ENCODE data around the gene SINHCAF.

DNA sequence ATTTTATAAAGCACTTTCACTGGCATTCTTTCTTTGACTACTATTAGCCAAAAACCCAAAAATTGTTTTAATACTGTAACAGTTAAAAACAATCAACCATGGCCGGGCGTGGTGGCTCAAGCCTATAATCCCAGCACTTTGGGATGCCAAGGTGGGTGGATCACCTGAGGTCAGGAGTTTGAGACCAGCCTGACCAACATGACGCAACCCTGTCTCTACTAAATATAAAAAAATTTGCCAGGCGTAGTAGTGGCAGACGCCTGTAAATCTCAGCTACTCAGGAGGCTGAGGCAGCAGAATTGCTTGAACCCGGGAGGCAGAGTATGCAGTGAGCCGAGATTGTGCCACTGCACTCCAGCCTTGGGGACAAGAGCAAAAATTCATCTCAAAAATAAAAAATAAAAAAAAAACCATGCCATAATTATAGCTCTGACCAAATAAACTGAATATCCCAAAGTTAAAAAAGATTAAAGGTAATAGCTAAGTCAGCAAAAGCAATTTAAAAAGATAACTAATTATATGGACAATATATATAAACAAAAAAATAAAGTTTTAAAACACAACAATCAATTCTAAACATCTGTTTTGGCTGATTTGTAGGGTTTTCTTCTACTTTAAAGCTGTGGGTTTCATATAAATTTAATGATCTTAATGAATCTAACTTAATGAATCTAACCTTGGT is 10.0 kb downstream of the SINHCAF start:
- TF ChIP-seq, protein P1, sequence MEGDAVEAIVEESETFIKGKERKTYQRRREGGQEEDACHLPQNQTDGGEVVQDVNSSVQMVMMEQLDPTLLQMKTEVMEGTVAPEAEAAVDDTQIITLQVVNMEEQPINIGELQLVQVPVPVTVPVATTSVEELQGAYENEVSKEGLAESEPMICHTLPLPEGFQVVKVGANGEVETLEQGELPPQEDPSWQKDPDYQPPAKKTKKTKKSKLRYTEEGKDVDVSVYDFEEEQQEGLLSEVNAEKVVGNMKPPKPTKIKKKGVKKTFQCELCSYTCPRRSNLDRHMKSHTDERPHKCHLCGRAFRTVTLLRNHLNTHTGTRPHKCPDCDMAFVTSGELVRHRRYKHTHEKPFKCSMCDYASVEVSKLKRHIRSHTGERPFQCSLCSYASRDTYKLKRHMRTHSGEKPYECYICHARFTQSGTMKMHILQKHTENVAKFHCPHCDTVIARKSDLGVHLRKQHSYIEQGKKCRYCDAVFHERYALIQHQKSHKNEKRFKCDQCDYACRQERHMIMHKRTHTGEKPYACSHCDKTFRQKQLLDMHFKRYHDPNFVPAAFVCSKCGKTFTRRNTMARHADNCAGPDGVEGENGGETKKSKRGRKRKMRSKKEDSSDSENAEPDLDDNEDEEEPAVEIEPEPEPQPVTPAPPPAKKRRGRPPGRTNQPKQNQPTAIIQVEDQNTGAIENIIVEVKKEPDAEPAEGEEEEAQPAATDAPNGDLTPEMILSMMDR (conservative IDR thresholded peaks at IDR 0.05; ENCODE audit: low read depth in 2 of 2) = no peak
- TF ChIP-seq POLR2AphosphoS5 (IDR thresholded peaks at IDR 0.05; ENCODE audit: low read depth) (no peak), EZH2 (IDR thresholded peaks at IDR 0.05; ENCODE audit: low read depth, unreplicated experiment) (no peak), ZNF331 (CRISPR knock-in tag; IDR thresholded peaks at IDR 0.05; ENCODE audit: low read depth) (no peak), EZH2phosphoT487 (IDR thresholded peaks at IDR 0.05; ENCODE audit: unreplicated experiment) (no peak), CREB1 (CRISPR knock-in tag; IDR thresholded peaks at IDR 0.05; ENCODE audit: low read depth) (no peak), JUNB (IDR thresholded peaks at IDR 0.05; ENCODE audit: unreplicated experiment) (no peak), ZNF114 (CRISPR knock-in tag; IDR thresholded peaks at IDR 0.05) (no peak), NANOG (IDR thresholded peaks at IDR 0.05; ENCODE audit: borderline replicate concordance) (no peak), STAT1 (IDR thresholded peaks at IDR 0.05; ENCODE audit: unreplicated experiment) (no peak)
- TF ChIP-seq, protein P2, sequence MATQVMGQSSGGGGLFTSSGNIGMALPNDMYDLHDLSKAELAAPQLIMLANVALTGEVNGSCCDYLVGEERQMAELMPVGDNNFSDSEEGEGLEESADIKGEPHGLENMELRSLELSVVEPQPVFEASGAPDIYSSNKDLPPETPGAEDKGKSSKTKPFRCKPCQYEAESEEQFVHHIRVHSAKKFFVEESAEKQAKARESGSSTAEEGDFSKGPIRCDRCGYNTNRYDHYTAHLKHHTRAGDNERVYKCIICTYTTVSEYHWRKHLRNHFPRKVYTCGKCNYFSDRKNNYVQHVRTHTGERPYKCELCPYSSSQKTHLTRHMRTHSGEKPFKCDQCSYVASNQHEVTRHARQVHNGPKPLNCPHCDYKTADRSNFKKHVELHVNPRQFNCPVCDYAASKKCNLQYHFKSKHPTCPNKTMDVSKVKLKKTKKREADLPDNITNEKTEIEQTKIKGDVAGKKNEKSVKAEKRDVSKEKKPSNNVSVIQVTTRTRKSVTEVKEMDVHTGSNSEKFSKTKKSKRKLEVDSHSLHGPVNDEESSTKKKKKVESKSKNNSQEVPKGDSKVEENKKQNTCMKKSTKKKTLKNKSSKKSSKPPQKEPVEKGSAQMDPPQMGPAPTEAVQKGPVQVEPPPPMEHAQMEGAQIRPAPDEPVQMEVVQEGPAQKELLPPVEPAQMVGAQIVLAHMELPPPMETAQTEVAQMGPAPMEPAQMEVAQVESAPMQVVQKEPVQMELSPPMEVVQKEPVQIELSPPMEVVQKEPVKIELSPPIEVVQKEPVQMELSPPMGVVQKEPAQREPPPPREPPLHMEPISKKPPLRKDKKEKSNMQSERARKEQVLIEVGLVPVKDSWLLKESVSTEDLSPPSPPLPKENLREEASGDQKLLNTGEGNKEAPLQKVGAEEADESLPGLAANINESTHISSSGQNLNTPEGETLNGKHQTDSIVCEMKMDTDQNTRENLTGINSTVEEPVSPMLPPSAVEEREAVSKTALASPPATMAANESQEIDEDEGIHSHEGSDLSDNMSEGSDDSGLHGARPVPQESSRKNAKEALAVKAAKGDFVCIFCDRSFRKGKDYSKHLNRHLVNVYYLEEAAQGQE (IDR thresholded peaks at IDR 0.05; ENCODE audit: unreplicated experiment) = no peak
- TF ChIP-seq, protein P3, sequence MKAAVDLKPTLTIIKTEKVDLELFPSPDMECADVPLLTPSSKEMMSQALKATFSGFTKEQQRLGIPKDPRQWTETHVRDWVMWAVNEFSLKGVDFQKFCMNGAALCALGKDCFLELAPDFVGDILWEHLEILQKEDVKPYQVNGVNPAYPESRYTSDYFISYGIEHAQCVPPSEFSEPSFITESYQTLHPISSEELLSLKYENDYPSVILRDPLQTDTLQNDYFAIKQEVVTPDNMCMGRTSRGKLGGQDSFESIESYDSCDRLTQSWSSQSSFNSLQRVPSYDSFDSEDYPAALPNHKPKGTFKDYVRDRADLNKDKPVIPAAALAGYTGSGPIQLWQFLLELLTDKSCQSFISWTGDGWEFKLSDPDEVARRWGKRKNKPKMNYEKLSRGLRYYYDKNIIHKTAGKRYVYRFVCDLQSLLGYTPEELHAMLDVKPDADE (IDR thresholded peaks at IDR 0.05) = no peak
- TF ChIP-seq, protein P4, sequence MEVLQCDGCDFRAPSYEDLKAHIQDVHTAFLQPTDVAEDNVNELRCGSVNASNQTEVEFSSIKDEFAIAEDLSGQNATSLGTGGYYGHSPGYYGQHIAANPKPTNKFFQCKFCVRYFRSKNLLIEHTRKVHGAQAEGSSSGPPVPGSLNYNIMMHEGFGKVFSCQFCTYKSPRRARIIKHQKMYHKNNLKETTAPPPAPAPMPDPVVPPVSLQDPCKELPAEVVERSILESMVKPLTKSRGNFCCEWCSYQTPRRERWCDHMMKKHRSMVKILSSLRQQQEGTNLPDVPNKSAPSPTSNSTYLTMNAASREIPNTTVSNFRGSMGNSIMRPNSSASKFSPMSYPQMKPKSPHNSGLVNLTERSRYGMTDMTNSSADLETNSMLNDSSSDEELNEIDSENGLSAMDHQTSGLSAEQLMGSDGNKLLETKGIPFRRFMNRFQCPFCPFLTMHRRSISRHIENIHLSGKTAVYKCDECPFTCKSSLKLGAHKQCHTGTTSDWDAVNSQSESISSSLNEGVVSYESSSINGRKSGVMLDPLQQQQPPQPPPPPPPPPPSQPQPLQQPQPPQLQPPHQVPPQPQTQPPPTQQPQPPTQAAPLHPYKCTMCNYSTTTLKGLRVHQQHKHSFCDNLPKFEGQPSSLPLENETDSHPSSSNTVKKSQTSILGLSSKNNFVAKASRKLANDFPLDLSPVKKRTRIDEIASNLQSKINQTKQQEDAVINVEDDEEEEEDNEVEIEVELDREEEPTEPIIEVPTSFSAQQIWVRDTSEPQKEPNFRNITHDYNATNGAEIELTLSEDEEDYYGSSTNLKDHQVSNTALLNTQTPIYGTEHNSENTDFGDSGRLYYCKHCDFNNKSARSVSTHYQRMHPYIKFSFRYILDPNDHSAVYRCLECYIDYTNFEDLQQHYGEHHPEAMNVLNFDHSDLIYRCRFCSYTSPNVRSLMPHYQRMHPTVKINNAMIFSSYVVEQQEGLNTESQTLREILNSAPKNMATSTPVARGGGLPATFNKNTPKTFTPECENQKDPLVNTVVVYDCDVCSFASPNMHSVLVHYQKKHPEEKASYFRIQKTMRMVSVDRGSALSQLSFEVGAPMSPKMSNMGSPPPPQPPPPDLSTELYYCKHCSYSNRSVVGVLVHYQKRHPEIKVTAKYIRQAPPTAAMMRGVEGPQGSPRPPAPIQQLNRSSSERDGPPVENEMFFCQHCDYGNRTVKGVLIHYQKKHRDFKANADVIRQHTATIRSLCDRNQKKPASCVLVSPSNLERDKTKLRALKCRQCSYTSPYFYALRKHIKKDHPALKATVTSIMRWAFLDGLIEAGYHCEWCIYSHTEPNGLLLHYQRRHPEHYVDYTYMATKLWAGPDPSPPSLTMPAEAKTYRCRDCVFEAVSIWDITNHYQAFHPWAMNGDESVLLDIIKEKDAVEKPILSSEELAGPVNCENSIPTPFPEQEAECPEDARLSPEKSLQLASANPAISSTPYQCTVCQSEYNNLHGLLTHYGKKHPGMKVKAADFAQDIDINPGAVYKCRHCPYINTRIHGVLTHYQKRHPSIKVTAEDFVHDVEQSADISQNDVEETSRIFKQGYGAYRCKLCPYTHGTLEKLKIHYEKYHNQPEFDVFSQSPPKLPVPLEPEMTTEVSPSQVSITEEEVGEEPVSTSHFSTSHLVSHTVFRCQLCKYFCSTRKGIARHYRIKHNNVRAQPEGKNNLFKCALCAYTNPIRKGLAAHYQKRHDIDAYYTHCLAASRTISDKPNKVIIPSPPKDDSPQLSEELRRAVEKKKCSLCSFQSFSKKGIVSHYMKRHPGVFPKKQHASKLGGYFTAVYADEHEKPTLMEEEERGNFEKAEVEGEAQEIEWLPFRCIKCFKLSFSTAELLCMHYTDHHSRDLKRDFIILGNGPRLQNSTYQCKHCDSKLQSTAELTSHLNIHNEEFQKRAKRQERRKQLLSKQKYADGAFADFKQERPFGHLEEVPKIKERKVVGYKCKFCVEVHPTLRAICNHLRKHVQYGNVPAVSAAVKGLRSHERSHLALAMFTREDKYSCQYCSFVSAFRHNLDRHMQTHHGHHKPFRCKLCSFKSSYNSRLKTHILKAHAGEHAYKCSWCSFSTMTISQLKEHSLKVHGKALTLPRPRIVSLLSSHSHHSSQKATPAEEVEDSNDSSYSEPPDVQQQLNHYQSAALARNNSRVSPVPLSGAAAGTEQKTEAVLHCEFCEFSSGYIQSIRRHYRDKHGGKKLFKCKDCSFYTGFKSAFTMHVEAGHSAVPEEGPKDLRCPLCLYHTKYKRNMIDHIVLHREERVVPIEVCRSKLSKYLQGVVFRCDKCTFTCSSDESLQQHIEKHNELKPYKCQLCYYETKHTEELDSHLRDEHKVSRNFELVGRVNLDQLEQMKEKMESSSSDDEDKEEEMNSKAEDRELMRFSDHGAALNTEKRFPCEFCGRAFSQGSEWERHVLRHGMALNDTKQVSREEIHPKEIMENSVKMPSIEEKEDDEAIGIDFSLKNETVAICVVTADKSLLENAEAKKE (CRISPR knock-in tag; IDR thresholded peaks at IDR 0.05) = no peak
